Suprapubic skin (tissue), 4 donors: Measurements from ENCODE around the gene FITM1.

Source experiments
- EP300 ChIP-seq: sonication (generic); formaldehyde crosslinking; IDR thresholded peaks from one replicate; pipeline ENCODE4 v1.6.1; 2017; ENCODE audit warnings: antibody characterized with exemption
- POLR2A ChIP-seq, 2 donors: fragments of 450-650 bp; IDR thresholded peaks; one replicate each; pipeline ENCODE4 v1.6.1; 2017; ENCODE audit warnings: antibody characterized with exemption in 2 of 2, mild to moderate bottlenecking in 2 of 2, moderate library complexity in 2 of 2
- POLR2AphosphoS5 ChIP-seq, 3 donors: sonication (generic); formaldehyde crosslinking; IDR thresholded peaks; one replicate each; pipeline ENCODE4 v1.6.1; 2017; ENCODE audit warnings: antibody characterized with exemption in 3 of 3
- TF ChIP-seq, protein P1 (sequence below), 2 donors: fragments of 200-600 bp in 1 of 2; fragments of 450-650 bp in 1 of 2; sonication (generic) in 1 of 2; IDR thresholded peaks; one replicate each; pipeline ENCODE4 v1.5.1; 2016 to 2019; ENCODE audit warnings: antibody characterized with exemption in 2 of 2, mild to moderate bottlenecking in 1 of 2, moderate library complexity in 1 of 2

DNA sequence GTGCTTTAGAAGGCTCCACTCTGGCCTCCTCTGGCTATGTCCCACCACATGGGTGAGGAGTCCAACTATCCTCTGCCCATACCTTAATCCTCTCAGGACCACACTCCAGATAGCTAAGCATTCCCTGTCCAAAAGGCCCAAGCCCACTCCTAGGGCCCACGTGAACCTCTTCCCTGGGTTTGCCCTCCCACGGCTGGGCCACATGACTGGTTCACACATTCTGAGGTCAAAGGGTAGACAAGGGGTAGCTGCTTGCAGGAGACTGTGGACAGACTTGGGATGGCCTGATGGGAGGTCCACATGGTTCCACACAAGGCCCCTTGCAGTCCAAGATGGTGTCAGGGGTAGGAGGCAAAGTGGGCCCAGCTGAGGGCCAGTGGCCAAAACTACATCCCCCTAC lies 42.4 kb upstream of the FITM1 start:
- TF ChIP-seq POLR2A (IDR thresholded peaks at IDR 0.05) (no peak), POLR2AphosphoS5 (IDR thresholded peaks at IDR 0.05) (no peak), EP300 (no peak)
- TF ChIP-seq, protein P1, sequence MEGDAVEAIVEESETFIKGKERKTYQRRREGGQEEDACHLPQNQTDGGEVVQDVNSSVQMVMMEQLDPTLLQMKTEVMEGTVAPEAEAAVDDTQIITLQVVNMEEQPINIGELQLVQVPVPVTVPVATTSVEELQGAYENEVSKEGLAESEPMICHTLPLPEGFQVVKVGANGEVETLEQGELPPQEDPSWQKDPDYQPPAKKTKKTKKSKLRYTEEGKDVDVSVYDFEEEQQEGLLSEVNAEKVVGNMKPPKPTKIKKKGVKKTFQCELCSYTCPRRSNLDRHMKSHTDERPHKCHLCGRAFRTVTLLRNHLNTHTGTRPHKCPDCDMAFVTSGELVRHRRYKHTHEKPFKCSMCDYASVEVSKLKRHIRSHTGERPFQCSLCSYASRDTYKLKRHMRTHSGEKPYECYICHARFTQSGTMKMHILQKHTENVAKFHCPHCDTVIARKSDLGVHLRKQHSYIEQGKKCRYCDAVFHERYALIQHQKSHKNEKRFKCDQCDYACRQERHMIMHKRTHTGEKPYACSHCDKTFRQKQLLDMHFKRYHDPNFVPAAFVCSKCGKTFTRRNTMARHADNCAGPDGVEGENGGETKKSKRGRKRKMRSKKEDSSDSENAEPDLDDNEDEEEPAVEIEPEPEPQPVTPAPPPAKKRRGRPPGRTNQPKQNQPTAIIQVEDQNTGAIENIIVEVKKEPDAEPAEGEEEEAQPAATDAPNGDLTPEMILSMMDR (IDR thresholded peaks at IDR 0.05): no peak
